WI38 (cell line): ENCODE measurements around the gene CX3CL1.

Source experiments
- H3K4me3 ChIP-seq: 2 replicates; pipeline ENCODE4 v1.5.1; 2011; ENCODE audit warnings: low read depth, mild to moderate bottlenecking, control low read depth, low read length
- TF ChIP-seq, protein P1 (sequence below): IDR thresholded peaks from 2 replicates; pipeline ENCODE4 v1.5.1; 2012; ENCODE audit warnings: low read depth, mild to moderate bottlenecking, control low read depth, low read length

CX3CL1 gene

DNA sequence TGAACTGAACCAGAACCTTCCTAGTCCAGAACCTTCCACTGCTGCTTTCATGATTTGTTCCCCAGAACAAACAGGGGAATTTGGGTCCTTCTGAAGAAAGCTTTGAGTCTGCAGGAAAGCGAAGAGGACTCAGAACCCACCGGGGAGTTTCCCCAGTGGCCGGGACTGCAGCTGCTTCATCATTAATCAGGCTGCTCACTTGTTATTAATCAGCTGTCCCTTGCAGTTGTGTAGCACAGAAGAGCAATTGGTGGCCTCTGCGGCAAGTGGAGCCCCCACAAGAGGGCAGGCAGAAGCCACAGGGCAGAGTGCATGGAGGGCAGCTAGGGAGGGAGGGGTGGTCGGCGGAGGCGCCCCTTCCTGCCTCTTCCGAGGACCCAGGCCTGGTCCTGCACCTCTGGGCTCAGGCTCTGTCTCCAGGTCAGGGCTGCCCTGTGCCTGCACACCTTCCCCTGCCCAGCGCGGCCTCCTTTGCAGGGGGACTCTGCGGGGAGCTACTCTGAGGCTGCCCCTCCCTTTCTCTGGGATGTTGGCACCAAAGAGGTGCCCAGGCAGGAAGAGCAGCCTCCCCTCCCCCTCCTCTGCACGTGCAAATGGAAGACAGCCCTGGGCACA lies 39.2 kb downstream of the CX3CL1 start:
- H3K4me3 ChIP-seq, result no peak overlapping the region
- TF ChIP-seq, protein P1, sequence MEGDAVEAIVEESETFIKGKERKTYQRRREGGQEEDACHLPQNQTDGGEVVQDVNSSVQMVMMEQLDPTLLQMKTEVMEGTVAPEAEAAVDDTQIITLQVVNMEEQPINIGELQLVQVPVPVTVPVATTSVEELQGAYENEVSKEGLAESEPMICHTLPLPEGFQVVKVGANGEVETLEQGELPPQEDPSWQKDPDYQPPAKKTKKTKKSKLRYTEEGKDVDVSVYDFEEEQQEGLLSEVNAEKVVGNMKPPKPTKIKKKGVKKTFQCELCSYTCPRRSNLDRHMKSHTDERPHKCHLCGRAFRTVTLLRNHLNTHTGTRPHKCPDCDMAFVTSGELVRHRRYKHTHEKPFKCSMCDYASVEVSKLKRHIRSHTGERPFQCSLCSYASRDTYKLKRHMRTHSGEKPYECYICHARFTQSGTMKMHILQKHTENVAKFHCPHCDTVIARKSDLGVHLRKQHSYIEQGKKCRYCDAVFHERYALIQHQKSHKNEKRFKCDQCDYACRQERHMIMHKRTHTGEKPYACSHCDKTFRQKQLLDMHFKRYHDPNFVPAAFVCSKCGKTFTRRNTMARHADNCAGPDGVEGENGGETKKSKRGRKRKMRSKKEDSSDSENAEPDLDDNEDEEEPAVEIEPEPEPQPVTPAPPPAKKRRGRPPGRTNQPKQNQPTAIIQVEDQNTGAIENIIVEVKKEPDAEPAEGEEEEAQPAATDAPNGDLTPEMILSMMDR, result no peak

DNA sequence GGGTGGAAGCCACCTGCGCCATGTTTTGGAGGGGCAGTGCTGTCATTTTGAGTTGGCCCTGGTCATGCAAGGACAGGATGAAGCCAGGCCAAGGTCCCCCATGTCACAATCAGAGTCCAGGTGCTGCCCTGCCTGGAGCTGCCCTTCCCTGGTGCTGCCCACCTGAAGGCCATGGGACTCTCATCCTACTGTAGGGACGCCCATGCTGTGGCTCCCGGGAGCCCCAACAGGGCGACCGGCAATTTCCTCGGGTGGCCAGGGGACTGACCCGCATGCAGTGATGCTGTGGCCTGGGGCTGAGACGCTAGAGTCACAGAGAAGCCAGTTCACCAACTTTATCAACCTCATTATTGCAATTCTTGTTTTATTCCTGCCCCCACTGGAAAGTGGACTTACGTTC lies 40.3 kb downstream of the CX3CL1 start:
- TF ChIP-seq, protein P1, result no peak
- H3K4me3 ChIP-seq, result no peak overlapping the region

DNA sequence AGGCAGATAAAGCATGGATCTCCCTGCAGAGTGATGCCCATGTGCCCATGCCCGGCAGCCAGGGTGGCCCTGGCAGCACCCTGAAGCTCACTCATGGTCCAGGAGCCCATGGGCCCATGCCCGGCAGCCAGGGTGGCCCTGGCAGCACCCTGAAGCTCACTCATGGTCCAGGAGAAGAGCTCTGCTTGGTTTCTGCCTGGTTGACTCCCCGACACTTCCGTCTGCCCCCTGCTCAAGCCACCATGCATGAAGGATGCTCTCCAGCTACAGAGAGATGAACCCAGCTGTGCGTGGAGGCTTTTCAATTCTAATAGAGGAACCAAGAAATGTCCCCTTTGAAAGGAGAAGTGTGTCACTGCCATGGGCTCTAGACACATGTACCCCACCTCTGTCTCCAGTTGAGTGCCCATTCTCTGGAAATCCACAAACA lies 41.0 kb downstream of the CX3CL1 start:
- no peak overlapping the region for H3K4me3 ChIP-seq
- TF ChIP-seq, protein P1, result no peak

DNA sequence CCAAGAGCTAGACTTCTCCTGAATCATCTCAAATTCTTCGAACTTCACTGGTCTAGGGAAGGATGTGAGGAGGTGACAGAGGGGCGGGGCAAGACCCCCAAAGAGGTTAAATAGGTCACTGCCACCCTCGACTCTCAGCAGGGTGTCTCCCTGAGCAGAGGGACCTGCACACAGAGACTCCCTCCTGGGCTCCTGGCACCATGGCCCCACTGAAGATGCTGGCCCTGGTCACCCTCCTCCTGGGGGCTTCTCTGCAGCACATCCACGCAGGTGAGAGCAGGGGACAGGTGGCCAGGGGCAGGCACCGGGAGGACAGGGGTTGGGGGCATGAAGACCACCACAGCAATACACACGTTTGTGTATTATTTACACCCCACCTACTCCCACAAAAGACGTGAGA lies 41.4 kb downstream of the CX3CL1 start:
- H3K4me3 ChIP-seq, result no peak overlapping the region
- TF ChIP-seq, protein P1, result no peak

DNA sequence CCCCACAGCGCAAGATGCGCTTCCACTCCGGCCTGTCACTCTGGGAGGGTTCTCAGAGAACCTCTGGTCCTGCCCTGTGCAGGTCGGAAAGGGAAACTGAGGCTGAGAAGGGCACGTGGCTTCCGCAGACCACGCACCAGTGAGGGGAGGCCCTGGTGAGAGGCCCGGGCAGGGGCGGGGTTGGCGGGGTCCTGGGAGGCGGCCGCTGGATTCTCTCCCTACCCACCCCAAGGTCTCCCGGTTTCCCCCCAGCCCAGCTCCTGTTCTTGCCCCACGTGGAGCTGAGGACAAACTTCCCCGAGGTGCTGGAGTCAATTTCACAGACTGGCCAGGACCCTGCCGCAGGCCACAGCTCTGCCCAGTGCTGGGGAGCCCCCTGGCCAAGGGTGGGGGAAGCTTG lies 43.8 kb downstream of the CX3CL1 start:
- no peak overlapping the region for H3K4me3 ChIP-seq
- TF ChIP-seq, protein P1, result no peak

DNA sequence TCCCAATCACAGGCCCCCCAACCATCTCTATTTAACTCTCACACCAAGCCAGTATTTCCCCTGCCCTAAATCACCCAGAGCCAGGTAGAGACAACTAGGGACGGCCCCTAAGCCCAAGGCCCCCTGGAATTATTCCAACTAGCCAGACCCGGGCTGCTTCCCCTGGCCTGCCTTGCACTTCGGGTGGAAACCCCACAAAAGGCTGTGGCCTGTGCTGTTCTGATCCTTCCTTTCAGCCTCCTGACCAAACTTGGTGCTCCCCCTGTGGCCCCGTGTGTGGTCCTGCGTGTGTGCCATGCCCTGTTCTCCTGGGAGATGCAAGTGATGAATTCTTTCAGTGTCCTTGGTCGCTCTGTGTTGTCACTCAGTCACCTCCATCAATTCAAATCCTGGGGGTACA lies 47.2 kb downstream of the CX3CL1 start:
- H3K4me3 ChIP-seq, result no peak overlapping the region
- TF ChIP-seq, protein P1, result no peak

DNA sequence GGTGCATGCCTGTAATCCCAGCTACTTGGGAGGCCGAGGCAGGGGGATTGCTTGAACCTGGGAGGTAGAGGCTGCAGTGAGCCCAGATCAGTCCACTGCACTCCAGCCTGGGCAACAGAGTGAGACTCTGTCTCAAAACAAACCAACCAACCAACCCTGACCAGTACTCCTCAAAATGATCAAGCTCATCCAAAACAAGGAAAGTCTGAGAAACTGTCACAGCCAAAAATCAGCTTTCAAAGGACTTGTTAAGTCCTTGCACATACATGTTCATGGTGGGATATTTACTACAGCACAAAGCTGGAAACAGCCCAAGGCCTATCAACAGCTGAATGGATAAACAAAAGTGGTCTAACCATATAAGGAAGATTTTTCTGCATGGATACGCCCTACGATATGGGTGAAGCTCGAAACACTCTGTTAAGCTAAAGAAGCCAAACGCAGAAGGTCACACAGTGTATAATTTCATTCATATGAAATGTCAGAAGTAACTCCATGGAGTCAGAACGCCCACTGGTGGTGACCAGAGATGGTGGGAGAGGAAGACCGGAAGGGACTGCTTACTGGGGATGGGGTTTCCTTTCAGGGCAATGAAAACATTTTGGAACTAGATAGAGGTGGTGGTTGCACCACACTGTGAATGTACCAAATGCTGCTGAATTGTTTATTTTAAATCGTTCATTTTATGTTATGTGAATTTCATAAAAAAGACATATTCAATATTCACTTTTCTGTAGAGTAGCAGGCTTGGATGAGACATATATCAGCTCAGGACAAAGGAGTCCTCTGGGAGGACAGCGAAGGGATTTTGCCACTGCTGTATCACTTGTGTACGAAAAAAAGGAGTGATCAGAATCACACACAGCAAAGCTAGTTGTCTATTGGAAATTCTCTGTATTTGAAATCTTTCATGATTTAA lies 50.0 kb downstream of the CX3CL1 start:
- H3K4me3 ChIP-seq, result no peak overlapping the region

More for the DNA sequence above, 50.0 kb downstream of the CX3CL1 start:
- TF ChIP-seq, protein P1, result peak; percentile 89
